ENCODE measurements around the gene LSM14B.

DNA sequence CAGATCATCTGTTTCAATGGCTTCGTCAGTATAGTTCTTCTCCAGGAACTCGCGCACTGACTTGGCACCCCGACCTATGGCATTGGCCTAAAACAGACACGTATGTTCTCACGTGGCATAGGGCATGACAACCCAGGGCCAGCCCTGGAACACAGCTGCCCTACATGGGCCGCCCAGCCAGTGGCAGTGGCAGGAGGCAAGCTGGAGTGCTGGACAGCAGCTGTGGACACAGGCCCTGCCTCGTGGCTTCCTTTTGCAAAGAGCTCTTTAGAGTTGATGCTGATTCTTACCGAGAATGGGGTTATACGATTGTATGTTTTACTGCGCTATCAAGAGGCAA is 15.9 kb downstream of the LSM14B start:
- no peak for TF ChIP-seq CTCF (IDR thresholded peaks at IDR 0.05)
- TF ChIP-seq POLR2AphosphoS5 (IDR thresholded peaks at IDR 0.05): no peak
- no peak for TF ChIP-seq POLR2A (IDR thresholded peaks at IDR 0.05)

Data from prostate gland (tissue), 2 donors.